ENCODE measurements around the gene RANBP3. TPM values are rescaled to one million over a fixed set of nuclear protein-coding genes. Genes with fewer than 3 reads are reported as not detected.
"Not testable (repeated sequence)": the region's sequence is repeated elsewhere in the genome, so short reads cannot be mapped to it uniquely, and the experiment has no call there.

Gene RANBP3
- total RNA-seq, 1 donor from 2014 or later, result 20.0 TPM

DNA sequence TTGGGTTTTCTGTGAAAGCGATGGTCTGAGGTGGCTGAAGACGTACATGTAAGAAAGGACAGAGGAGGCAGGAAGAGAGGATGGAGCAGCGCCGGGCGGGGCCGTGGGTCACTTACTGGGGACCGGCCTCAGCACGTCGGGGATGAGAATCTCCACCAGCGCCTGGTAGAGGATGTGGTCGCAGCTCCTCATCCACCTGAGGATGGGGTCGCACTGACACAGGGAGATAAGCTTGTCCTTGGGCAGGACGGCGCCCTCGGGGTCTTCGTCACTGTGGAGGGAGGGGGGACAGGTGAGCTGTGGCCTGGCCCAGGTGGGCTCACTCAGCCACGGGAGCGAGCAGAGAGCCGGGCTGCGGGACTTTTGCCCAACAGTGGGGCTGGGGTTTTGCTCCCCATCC is 29.0 kb upstream of the RANBP3 start:
- DNase-seq (ENCODE audit: low read depth in 2 of 2), result no peak

DNA sequence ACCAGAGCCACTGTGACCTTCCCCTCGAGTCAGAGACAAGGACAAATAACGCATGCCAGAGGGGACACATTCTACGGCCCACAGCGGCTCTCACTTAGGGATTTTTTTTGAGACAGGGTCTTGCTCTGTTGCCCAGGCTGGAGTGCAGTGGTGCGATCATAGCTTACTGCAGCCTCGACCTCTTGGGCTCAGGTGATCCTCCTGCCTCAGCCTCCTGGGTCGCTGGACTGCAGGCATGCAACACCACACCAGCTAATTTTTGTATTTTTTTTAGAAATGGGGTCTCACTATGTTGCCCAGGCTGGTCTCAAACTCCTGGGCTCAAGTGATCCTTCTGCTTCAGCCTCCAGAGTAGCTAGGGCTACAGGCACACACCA is 28.1 kb upstream of the RANBP3 start:
- DNase-seq (ENCODE audit: low read depth in 2 of 2), result not testable (repeated sequence)

DNA sequence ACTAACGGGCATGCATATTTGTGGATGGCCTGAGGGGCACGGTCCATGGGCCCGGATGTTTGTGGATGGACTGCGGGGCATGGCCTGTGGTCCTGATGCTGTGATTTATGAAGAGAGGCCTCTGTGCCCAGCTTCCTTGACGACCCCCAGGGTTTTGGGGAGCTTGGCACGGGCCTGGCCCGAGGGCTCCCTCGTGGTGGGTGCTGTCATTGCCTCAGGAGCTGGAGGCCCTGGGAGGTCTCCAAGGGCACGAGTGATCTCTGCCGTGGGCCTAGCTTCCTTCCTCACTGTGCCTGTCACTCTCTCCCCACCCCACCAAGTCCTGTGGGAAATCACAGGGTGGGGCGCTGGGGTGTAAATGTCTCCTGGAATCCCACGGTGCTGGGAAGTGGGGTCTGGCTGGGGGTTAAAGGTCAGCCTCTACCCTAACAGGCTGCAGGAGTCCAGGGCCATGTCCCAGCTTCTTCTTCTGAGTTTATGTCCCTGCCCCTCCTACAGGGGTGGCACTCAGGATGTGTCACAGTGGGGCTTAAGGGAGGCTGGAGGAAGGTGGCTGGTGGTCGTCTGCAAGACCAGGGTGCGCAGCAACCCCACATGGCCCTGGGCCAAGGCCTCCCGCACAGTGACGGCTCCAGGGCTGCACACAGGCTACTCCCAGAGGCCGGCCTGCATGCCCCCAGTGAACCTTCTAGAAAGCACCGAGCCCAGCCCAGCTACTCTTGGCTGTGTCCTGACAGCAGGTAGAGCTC is 27.6 kb upstream of the RANBP3 start:
- DNase-seq (ENCODE audit: low read depth in 2 of 2), result no peak

DNA sequence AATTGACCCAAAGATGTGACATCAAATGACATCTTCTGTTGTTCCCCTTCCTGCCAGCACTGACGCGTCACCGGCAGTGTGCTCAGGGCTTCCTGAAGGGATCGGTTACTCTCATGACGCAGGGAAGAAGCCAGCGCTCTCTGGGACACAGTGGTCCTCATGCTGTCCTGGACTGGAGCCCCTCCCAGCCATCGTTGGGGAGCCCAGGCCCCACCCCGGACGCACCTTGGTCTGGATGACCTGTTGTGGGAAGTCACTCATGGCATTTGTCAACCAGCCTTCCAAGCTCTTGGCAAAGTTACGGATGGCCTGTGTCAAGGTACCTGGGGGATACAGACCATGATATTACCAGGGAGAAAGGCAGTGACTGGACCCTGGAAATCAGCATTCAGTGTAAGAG is 26.0 kb upstream of the RANBP3 start:
- DNase-seq (ENCODE audit: low read depth in 2 of 2), result no peak

DNA sequence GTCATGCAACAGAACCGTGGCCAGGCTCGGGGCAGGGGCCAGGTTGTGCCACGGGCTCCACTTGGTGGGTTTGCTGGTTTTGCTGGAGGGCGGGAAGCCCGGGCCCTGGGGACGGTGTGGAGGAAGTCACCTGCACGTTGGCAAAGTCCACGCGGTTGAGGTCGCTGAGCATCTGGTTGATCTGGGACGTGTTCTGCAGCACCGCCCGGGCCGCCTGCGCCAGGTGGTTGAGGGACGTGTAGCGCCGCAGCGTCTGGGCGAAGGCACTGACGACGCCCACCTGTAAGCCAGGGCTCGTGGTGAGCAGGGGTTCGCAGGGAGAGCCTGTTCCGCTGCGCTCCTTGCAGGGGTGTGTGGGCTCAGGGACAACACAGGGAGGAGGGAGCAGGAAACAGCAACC is 24.7 kb upstream of the RANBP3 start:
- no peak for DNase-seq (ENCODE audit: low read depth in 2 of 2)

DNA sequence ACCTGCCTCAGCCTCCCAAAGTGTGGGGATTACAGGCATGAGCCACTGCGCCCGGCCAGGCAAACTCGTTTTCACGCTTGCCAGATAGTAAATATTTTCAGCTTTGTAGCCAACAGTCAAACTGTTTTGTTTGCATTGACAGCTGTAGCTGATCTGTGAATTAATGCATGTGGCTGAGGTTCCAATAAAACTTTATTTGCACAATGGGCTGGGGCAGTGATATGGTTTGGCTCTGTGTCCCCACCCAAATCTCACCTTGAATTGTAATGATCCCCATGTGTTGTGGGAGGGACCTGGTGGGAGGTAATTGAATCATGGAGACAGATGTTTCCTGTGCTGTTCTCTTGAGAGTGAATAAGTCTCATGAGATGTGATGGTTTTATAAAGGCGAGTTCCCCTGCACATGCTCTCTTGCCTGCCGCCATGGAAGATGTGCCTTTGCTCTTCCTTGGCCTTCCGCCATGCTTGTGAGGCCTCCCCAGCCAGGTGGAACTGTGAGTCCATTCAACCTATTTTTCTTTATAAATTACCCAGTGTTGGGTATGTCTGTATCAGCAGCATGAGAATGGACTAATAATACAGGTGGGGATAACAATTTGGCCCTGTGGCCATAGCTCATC is 22.4 kb upstream of the RANBP3 start:
- no peak for DNase-seq (ENCODE audit: low read depth in 2 of 2)

DNA sequence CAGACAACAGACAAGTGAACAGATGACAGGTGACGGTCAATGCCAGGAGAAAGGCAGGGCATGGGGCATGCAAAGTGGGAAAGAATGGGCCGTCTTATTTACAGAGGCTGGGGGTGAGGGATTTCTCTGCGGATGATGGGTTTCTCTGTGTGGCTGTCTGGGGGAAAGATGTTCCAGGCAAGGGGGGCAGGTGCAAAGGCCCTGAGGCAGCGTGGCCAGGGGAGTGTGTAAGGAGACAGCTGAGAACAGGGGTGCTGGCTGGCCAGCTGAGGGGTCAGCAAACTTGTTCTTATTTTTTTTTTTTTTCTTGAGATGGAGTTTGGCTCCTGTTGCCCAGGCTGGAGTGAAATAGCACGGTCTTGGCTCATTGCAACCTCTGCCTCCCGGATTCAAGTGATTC is 21.8 kb upstream of the RANBP3 start:
- DNase-seq (ENCODE audit: low read depth in 2 of 2), result no peak

DNA sequence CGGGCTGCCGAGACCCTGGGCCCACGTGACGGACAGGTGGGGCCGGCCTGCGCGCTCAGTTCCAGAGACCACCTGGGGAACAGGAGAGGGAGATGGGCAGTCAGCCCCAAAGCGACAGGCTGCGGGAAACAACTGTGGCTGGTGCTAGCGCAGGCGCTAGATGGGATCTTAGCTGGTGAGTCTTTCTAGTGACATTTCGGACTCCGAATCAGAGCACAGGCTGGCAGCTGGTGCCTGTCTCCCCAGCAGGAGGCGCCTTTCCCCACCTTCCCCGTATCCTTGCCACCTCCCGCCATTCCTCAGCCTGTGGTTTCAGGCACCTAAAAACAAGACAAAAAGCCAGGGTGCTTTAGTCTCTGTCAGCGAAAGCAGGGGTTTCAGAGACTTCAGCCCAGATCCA is 19.4 kb upstream of the RANBP3 start:
- DNase-seq (ENCODE audit: low read depth in 2 of 2), result no peak

DNA sequence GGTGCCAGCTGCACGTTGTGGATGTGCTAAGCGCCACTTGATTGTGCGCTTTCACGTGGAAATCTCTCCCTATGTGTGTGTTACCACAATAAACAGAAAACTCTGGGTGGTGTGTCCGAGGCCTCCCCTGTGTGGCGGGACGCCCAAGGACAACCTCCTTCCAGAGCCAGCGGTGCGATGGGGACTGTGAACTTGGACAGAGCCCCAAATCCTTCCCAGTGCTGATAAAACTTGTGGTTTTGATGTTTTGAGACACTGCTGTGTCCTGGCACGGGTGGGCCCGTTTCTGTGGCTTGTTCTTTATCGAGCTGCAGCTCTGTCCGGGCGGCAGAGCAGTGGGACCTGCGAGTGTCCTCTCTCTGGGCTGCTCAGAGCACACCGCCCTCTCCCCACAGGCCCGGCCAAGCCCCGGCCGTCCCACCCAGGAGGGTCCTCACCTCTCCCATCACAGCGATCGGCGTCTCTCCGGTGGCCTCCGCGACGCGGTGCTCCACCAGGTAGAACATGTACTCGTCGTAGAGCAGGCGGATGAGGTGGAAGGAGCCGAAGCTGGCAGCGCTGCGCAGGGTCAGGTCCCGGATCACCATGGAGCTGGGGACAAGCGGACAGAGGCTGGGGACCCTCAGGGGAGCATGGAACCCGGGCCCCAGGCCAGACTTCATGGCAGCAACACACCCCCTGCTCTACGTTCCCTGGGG is 18.8 kb upstream of the RANBP3 start:
- no peak for DNase-seq (ENCODE audit: low read depth in 2 of 2)

DNA sequence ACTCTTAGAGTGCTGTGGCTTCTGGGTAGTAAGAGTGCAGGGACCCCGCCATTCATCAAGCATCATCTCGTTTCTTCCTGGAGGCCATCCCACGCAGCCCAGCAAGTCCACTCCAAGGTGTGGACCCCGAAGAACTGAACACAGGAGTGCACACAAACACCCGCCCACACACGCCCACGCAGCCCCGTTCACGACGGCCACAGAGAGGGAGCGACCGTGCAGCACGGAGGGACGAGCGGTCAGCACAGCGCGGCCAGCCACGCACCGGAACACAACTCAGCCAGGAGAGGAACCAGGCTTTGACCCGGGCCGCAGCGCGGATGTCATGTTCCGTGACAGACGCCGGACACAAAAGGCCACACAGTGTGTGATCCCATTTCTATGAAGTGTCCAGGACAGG is 18.2 kb upstream of the RANBP3 start:
- DNase-seq (ENCODE audit: low read depth in 2 of 2), result no peak

DNA sequence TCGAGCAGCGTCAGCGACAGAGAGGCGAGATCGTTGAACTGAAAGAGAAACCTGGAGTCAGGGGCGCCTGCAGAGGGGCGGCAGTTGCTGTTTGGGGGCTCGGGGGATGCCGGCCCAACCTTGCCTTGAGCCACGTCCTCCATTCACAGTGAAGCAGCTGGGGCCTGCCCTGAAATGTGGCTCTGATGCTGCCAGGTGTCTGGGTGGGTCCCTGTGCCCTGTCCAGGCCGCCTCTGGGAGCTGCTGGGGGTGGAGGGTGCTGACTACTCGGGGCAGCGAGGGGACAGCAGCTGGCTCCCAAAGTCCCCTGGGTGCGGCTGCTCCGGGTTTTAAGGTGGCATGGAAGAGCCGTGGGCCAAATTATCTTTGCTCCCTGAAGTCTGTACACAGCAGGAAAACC is 17.7 kb upstream of the RANBP3 start:
- DNase-seq (ENCODE audit: low read depth in 2 of 2), result no peak

DNA sequence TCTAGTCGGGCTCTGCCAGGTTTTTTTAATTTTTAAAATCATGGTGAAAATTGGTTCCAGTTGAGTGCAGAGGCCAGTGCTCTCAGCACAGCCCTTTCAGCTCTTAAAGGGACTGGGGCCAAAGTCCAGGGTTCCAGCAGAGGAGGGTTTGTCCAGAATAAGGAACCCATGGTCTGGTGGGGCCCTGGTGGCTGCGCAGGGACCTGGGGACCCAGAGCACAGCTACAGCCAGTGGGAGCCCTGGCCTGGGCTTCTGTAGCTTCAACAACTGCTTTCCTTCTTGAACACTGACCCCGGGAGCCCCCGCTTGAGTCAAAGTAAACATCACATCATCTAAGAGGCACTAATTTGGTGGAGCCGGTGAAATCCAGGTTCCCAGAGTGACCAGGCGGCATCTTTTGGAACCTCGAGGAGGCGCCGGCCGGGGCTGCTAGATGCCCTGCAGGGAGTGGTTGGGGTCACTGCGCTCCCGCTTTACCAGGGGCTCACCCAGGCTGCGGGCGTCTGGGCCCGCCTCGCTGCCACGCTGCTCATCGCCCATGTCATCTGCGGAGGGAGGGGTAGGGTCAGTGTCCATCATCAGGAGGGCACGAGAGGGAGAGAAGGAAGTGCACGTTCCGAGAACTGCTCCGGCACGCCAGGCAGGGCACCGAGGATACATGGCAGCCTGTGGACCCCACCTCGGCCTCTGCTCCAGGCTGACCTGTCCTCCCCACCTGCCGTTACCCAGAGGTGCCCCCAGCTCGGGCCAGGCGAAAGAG is 16.6 kb upstream of the RANBP3 start:
- no peak for DNase-seq (ENCODE audit: low read depth in 2 of 2)

DNA sequence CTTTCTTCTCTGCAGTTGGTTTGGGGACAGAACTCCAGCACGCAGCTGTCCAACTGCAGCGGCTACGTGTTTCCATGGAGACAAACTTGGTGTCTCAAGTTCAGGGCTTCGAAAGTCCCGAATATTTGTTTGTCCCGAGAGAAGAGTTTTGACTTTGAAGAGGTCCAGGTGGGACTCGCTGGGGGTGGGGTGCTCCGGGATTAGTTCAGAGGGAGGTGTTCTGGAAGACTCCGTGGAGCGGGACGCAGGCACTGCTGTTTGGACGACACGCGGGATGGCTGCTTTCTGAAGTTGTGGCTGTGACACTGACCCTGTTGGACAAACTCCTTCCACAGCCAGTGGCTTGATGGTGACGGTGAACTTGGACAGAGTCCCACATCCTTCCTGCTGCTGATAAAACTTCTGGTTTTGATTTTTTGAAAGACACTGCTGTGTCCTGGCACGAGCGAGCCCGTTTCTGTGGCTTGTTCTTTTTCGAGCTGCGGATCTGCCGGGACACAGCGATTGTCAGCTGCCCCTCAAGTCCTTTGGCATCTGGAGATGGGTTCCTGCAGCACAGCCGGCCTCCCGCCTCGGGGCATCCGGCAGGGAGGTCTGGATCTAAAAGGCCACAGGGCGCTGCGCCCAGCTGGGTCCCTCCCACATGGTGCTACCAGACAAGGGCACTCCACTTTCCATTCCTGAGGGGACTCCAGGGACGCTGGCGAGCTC is 15.9 kb upstream of the RANBP3 start:
- peak; percentile 57 to 69 for DNase-seq (ENCODE audit: low read depth in 2 of 2)

DNA sequence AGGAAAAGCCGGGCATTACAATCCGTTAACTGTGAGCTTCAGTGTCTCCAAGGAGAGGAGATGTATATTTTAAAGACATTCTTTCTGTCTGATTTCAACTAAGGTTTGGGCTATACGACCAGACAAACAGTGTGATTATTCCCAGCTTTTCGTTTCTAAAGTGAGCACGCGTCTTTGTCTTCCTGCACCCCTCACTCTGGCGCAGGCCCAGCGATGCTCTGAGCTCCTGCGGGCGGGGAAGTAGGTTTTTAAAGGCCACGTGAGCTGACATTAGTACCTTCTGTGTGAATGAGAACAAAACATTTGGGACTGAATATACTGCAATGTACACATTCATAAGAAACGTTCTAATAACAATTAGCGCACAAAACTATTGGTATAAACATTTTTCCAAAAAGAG is 15.3 kb upstream of the RANBP3 start:
- no peak for DNase-seq (ENCODE audit: low read depth in 2 of 2)

DNA sequence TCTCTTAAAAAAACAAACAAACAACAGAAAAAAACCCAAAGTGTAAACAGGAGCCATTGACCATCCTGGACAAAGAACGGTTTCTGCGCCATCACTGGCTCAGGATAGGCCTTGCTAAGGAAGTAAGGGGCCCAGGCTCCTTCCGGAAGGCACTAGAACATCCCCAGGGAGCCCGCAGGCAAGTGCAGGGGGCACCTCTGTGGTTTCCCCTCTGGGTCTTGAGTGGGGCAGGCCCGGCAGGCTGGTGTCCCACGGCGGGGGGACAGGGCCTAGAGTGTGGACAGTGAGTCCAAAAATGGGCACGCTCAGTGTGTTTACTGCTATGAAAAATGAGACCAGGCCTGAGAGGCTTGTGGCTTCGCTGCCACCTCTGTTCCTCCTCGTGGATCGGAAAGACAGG is 14.8 kb upstream of the RANBP3 start:
- DNase-seq (ENCODE audit: low read depth in 2 of 2), result no peak

DNA sequence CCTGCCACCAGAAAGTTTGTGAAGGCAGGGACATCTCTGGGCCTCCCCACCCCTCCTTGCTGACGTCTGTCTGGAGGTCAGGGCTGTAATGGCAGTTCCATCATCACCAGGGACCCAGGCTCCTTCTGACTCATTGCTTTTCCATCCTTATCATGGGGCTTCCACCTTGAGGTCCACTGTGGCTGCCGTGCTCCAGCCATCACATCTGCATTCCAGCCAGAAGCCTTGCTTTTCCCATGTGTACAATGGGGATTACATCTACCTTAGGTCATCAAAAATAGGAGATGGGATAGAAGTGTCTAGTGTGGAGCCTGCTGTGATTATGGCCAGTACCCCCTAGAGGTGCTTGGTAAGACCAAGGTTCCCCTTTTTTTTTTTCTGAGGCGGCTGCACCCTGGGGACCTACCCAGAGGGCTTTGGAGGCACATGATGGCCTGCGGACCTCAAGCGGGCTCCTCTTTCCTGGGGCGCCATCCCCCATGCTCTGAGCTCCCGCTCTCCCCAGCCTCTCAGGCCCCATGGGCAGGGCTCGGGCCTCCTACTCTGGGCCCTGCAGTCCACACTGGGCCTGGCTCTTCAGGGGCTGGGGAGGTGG is 13.4 kb upstream of the RANBP3 start:
- no peak for DNase-seq (ENCODE audit: low read depth in 2 of 2)

DNA sequence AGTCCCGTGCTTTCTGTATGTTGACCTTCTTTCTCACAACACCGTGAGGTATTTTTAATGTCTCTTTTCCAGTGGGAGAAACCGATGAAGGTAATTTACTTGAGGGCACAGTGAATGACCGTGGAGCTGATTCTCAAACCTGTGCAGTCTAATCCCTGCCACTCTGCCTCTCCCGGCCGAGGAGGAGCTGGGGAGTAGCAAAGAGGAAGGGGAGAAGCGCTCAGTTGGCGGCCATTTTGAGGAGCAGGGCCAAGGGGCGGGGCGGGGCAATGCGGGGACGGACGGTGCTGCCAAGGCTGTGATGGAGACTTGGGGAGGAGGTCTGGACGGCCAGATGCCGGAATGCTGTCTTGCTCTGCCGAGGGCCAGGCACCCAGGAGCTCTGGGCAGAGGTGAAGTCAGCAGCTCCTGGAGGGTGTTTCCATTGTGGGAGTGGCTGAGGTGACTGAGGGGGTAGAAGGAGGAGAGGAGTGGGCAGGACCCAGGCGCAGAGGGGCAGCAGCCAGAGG is 12.4 kb upstream of the RANBP3 start:
- no peak for DNase-seq (ENCODE audit: low read depth in 2 of 2)

DNA sequence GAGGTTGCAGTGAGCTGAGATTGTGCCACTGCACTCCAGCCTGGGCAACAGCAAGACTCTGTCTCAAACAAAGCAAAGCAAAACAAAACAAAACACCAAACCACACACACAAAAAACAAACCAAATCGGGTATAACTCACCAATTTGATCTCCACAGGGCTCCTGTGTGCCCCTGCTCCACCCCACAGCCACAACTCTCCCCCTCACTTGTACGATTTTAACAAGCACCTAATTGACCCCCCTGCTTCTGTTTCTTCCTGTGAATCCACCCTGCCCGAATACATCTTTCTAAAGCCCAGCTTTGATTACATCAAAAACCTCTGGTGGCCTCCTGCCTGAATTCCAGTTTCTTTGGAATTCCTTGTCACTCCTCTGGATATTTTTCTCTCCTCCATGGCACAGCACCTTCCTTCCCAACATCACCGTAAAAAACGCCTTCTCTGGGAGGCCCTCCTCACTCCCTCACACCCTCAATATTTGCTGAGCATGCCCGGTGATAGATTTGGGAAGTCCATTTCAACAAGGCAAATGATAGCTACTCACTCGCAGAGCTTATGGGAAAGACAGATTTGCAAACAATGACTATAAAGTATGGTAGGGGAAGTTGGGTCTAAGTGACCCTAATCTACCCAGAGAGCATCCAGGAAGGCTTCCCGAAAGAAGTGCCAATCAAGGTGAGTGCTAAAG is 11.6 kb upstream of the RANBP3 start:
- DNase-seq (ENCODE audit: low read depth in 2 of 2), result no peak

DNA sequence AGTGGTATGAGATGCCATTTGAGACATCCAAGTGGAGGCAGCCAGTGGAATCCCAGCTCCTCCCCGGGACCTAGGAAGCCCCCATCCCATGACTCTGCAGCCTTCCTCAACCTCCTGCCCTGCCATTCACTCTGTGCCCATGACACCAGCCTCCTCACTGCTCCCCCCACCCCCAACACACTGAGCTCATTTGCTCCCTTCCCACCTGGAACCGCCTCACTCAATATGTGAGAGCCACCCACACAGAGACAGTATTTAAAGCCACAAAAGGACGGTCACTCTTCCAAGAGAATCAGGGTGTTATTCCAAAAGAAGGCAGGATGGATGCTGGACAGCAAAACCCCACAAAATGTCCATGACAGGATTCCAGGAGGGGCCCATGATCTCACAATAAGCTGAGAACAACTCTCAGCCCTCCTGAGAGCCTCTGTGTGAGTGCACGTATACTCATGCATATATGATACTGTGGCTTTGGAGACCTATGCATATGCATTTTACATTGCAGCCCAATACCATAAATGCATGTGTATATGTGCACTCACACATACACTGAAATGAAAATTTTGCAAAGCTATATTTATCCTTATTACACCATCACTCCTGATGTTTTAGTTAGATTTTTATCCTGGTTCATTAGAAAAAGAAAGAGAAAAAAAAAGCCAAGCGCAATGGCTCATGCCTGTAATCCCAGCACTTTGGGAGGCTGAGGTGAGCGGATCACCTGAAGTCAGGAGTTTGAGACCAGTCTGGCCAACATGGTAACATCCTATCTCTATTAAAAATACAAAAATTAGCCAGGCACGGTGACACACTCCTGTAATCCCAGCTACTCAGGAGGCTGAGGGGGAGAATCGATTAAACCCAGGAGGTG is 10.8 kb upstream of the RANBP3 start:
- DNase-seq (ENCODE audit: low read depth in 2 of 2), result no peak
